A549 (cell line): Measurements from ENCODE around the gene RAB30. TPM values are rescaled to one million over a fixed set of nuclear protein-coding genes. Genes with fewer than 3 reads are reported as not detected.

Experiments used
- ATAC-seq, 2 experiments: fragments of 200-7000 bp in 1 of 2; fragments of >200 bp in 1 of 2; cut with Nextera tagmentation in 1 of 2; cut with Tn5 transposase in 1 of 2; 3 replicates each; pipeline versions ENCODE4 v1.8.0 to v1.9.1; 2018 to 2020; ENCODE audit warnings: mild to moderate bottlenecking in 1 of 2, moderate library complexity in 1 of 2
- CTCF ChIA-PET: fragments of 300-600 bp; sonication (Branson Sonifier 250); formaldehyde crosslinking; extraction: SDS; loops from one replicate; lab custom pipeline; 2021; ENCODE audit warnings: antibody characterized with exemption, inconsistent platforms; lab: Yijun Ruan, JAX
- POLR2A ChIA-PET: fragments of 350-600 bp; formaldehyde crosslinking; extraction: SDS; loops from one replicate; lab custom pipeline; 2021; ENCODE audit warnings: antibody characterized with exemption, inconsistent platforms; lab: Yijun Ruan, JAX
- DNase-seq, 2 experiments: peaks; one replicate each; pipeline versions ENCODE4 v3.0.0 to v3.0.0-alpha.2; 2011 to 2016; ENCODE audit warnings: low read depth in 1 of 2, low spot score in 1 of 2
- FAIRE-seq: peaks from 2 replicates; lab custom pipeline; 2011; peaks lifted over from hg19 to GRCh38; lab: Jason Lieb, UNC
- H3K27ac ChIP-seq, 2 experiments: fragments of >200 bp; sonication (Bioruptor Twin); formaldehyde crosslinking; 3 replicates each; pipeline ENCODE4 v1.5.1; 2016 to 2017
- H3K4me1 ChIP-seq: fragments of >200 bp; sonication (Bioruptor Twin); formaldehyde crosslinking; 3 replicates; pipeline ENCODE4 v1.6.1; 2016
- H3K4me2 ChIP-seq: fragments of >200 bp; sonication (Bioruptor Twin); formaldehyde crosslinking; 3 replicates; pipeline ENCODE4 v1.6.1; 2016
- H3K4me3 ChIP-seq: fragments of >200 bp; sonication (Bioruptor Twin); formaldehyde crosslinking; 3 replicates; pipeline ENCODE4 v1.5.1; 2016
- H3K9me3 ChIP-seq: fragments of >200 bp; sonication (Bioruptor Twin); formaldehyde crosslinking; 3 replicates; pipeline ENCODE4 v1.6.1; 2016
- BHLHE40 ChIP-seq: IDR thresholded peaks from 2 replicates; pipeline ENCODE4 v1.6.1; 2012; ENCODE audit warnings: low read depth, low read length, inconsistent platforms
- CHD4 ChIP-seq: fragments of 200-600 bp; sonication (generic); IDR thresholded peaks from 2 replicates; pipeline ENCODE4 v1.6.1; 2016; ENCODE audit warnings: antibody characterized with exemption, mild to moderate bottlenecking, borderline replicate concordance
- FOSB ChIP-seq: fragments of 250-450 bp; sonication (Bioruptor Pico); IDR thresholded peaks from 2 replicates; pipeline ENCODE4 v1.5.0; 2020; ENCODE audit warnings: mild to moderate bottlenecking, moderate library complexity
- FOXS1 ChIP-seq: fragments of 250-450 bp; sonication (Bioruptor Pico); IDR thresholded peaks from 2 replicates; pipeline ENCODE4 v1.5.0; 2020; ENCODE audit warnings: mild to moderate bottlenecking, moderate library complexity
- HOXB13 ChIP-seq: fragments of 250-450 bp; sonication (Bioruptor Pico); IDR thresholded peaks from 2 replicates; pipeline ENCODE4 v1.5.0; 2020; ENCODE audit warnings: low read depth, mild to moderate bottlenecking, moderate library complexity
- HOXB5 ChIP-seq: fragments of 250-450 bp; sonication (Bioruptor Pico); IDR thresholded peaks from 2 replicates; pipeline ENCODE4 v1.5.0; 2020; ENCODE audit warnings: mild to moderate bottlenecking, moderate library complexity
- JUN ChIP-seq, 2 experiments: fragments of >200 bp; sonication (Bioruptor Twin); formaldehyde crosslinking; IDR thresholded peaks; 2 replicates in 1 of 2; 3 replicates in 1 of 2; pipeline ENCODE4 v1.6.1; 2016 to 2017
- JUNB ChIP-seq: fragments of >200 bp; sonication (Bioruptor Twin); formaldehyde crosslinking; IDR thresholded peaks from 2 replicates; pipeline ENCODE4 v1.6.1; 2016
- KDM1A ChIP-seq: fragments of 200-600 bp; sonication (generic); IDR thresholded peaks from 2 replicates; pipeline ENCODE4 v1.6.1; 2016; ENCODE audit warnings: low read depth, mild to moderate bottlenecking
- KDM5A ChIP-seq: fragments of 200-600 bp; sonication (generic); IDR thresholded peaks from 2 replicates; pipeline ENCODE4 v1.6.1; 2016; ENCODE audit warnings: antibody characterized with exemption, mild to moderate bottlenecking
- MAFK ChIP-seq: fragments of 450-650 bp; IDR thresholded peaks from 2 replicates; pipeline ENCODE4 v1.6.1; 2014; ENCODE audit not compliant: partially characterized antibody
- POLR2A ChIP-seq: IDR thresholded peaks from 2 replicates; pipeline ENCODE4 v1.6.1; 2012; ENCODE audit warnings: mild to moderate bottlenecking, low read length
- RCOR1 ChIP-seq: fragments of 150-350 bp; IDR thresholded peaks from 2 replicates; pipeline ENCODE4 v1.6.1; 2014; ENCODE audit warnings: antibody characterized with exemption, low read length, low read depth
- RFX5 ChIP-seq: fragments of 450-650 bp; IDR thresholded peaks from 2 replicates; pipeline ENCODE4 v1.7.1; 2014; ENCODE audit warnings: antibody characterized with exemption, mild to moderate bottlenecking, moderate library complexity
- SREBF2 ChIP-seq: fragments of 450-650 bp; IDR thresholded peaks from 2 replicates; pipeline ENCODE4 v1.6.1; 2014; ENCODE audit warnings: mild to moderate bottlenecking, moderate library complexity
- TFCP2L1 ChIP-seq: fragments of 250-450 bp; sonication (Bioruptor Pico); IDR thresholded peaks from 2 replicates; pipeline ENCODE4 v1.5.0; 2021; ENCODE audit warnings: mild to moderate bottlenecking
- TP53 ChIP-seq: fragments of 250-450 bp; sonication (Bioruptor Pico); IDR thresholded peaks from 2 replicates; pipeline ENCODE4 v1.5.0; 2021; ENCODE audit warnings: mild to moderate bottlenecking, moderate library complexity
- ZFP36 ChIP-seq: fragments of 450-650 bp; IDR thresholded peaks from 2 replicates; pipeline ENCODE4 v1.6.1; 2014; ENCODE audit warnings: borderline replicate concordance; ENCODE audit not compliant: partially characterized antibody
- WGBS: methylation state at CpG from one replicate; pipeline ENCODE4 v1.1.6; 2017; ENCODE audit errors: missing lambda C conversion rate; 5-methylcytosine and 5-hydroxymethylcytosine counted together
- polyA plus RNA-seq, 4 experiments: library from polyadenylated mRNA; depleted of rRNA in 3 of 4; stranded (reverse); fragments of >200 nt; fragmentation: RNase III in 1 of 4; extraction: RNeasy Plus Mini Kit Qiagen cat#74134 plus additional on column Dnase treatment in 1 of 4; gene quantifications; 2 replicates in 3 of 4; 3 replicates in 1 of 4; pipeline ENCODE4 v1.2.3, GENCODE V29; 2011 to 2017
- TF ChIP-seq, protein P1 (sequence below): fragments of >200 bp; sonication (Bioruptor Twin); formaldehyde crosslinking; IDR thresholded peaks from 3 replicates; pipeline ENCODE4 v1.6.1; 2016
- TF ChIP-seq, protein P2 (sequence below): fragments of >200 bp; sonication (Bioruptor Twin); formaldehyde crosslinking; IDR thresholded peaks from 2 replicates; pipeline ENCODE4 v1.6.1; 2016
- TF ChIP-seq, protein P3 (sequence below): fragments of 250-450 bp; sonication (Bioruptor Pico); IDR thresholded peaks from 2 replicates; pipeline ENCODE4 v1.5.0; 2020; ENCODE audit warnings: low read depth, mild to moderate bottlenecking, moderate library complexity
- TF ChIP-seq, protein P4 (sequence below): fragments of 200-600 bp; sonication (generic); IDR thresholded peaks from 2 replicates; pipeline ENCODE4 v1.6.1; 2016; ENCODE audit warnings: antibody characterized with exemption, mild to moderate bottlenecking, moderate library complexity

The RAB30 gene
- polyA plus RNA-seq, 2 of the 4 experiments (the other 2 are of a cell fraction) = 4.2 to 6.2 TPM

DNA sequence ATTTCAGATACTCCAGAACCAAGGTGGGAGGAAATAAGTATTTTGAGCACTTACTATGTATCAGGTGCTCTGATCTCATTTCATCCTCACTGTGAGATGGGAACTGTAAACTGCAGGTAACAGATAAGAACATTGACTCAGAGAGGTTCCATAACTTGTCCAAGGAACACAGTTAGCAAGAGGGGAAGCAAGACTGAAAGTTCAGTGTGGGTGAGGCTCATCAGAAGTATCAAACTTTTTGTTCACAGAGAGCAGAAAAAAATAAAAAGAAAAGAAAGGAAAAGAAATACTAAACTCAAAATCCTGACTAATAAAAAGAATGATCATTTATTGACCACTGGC lies 37.1 kb downstream of the RAB30 start:
- H3K4me1 ChIP-seq = peaks cover 20% of the 10 kb centered on the region
- no peaks in the 10 kb centered on the region for H3K9me3 ChIP-seq
- TF ChIP-seq ZFP36 = no peak
- TF ChIP-seq RCOR1 = no peak
- no peak for TF ChIP-seq HOXB13 (CRISPR knock-in tag)
- TF ChIP-seq BHLHE40 = no peak
- no peak for TF ChIP-seq HOXB5 (CRISPR knock-in tag)
- no peak for TF ChIP-seq JUN (IDR thresholded peaks at IDR 0.05)
- no peak for TF ChIP-seq MAFK
- no peak for TF ChIP-seq JUNB
- TF ChIP-seq FOXS1 (CRISPR knock-in tag) = no peak
- H3K4me2 ChIP-seq = peak overlapping the region; percentile 54
- POLR2A ChIA-PET = interaction anchor here (0.7 kb wide), 1 partner anchor 546 kb away, joined by 3 read pairs; no protein-coding TSS in a partner anchor
- CTCF ChIA-PET = no interaction called here
- H3K27ac ChIP-seq = peak overlapping the region in 1 of 2 experiments; percentile 60; a peak in 3 of 6 replicates
- ATAC-seq (no peak), FAIRE-seq (no peak), DNase-seq (no peak)
- H3K4me3 ChIP-seq = no peak overlapping the region

DNA sequence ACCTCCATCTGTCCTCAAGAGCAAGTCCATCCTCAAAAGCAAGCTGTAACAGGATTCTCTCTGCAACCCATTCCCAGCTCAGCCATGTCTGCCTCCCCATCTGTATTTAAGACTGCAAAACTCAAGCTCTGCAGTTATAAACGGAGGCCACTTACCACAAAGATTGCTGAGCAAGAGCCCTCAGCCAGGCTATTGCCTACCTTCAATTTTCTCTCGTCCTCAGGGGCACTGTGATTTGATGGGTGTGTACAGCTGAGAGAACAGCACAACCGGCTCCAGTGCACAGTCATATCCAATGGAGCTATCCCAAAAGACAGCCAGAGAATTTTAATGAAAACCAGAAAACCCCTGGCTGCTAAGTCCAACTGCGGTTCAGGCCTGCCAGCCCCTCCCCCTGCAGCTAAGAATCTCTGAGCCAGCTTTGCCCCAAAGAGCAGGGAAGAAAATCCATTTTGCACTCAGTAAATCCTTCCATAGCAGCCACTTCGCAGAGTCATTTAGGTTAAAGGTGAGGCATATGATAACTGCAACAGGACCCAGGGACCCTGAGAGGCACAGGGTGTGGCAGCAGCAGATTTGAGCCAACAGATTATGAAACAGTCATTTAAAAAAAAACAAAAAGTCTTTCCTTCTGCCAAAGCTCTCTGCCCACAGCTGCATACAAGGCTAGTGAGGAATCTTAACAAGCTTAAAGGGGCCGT lies 37.6 kb downstream of the RAB30 start:
- TF ChIP-seq RFX5 (no peak), KDM5A (no peak), CHD4 (no peak)
- TF ChIP-seq, protein P1, sequence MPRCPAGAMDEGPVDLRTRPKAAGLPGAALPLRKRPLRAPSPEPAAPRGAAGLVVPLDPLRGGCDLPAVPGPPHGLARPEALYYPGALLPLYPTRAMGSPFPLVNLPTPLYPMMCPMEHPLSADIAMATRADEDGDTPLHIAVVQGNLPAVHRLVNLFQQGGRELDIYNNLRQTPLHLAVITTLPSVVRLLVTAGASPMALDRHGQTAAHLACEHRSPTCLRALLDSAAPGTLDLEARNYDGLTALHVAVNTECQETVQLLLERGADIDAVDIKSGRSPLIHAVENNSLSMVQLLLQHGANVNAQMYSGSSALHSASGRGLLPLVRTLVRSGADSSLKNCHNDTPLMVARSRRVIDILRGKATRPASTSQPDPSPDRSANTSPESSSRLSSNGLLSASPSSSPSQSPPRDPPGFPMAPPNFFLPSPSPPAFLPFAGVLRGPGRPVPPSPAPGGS = no peak
- TF ChIP-seq, all 56 proteins: peak for 0
- CTCF ChIA-PET = no interaction called here
- WGBS = 42% methylated on average over 6 of the region's 6 CpGs
- Histone ChIP-seq H3K4me2 (peak overlapping the region; percentile 54), H3K27ac (peak overlapping the region; percentile 23 to 60; a peak in 5 of 6 replicates), H3K4me3 (no peak overlapping the region), H3K4me1 (peaks cover 20% of the 10 kb centered on the region), H3K9me3 (no peaks in the 10 kb centered on the region)
- no peak for FAIRE-seq
- ATAC-seq = peak; percentile 47 to 71; a peak in 4 of 6 replicates
- DNase-seq = no peak
- POLR2A ChIA-PET = interaction anchor here (0.7 kb wide), 1 partner anchor 547 kb away, joined by 3 read pairs; no protein-coding TSS in a partner anchor

DNA sequence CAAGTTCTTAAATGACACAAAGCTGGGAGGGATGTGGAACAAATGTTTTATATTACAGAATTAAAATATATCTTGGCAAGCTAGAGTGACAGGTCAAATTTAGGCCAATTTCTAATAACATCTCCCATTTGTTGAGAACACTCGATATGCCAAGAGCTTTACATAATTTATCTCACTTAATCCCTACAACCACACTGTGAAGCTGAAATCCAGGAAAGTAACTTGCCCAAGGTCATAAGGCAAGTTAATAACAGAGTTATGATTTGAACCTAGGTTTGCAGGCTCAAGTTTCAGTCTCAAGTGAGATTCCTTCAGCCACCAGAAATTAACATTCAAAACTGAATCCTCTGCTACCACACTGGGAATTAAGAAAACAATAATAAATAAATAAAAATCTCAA lies 38.3 kb downstream of the RAB30 start:
- TF ChIP-seq JUN (IDR thresholded peaks at IDR 0.05) (no peak), TFCP2L1 (CRISPR knock-in tag) (no peak), TP53 (no peak), HOXB13 (CRISPR knock-in tag) (no peak), SREBF2 (no peak), FOSB (CRISPR knock-in tag) (no peak), KDM1A (no peak), KDM5A (no peak), POLR2A (no peak)
- TF ChIP-seq, protein P2, sequence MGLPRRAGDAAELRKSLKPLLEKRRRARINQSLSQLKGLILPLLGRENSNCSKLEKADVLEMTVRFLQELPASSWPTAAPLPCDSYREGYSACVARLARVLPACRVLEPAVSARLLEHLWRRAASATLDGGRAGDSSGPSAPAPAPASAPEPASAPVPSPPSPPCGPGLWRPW = no peak
- TF ChIP-seq, protein P3, sequence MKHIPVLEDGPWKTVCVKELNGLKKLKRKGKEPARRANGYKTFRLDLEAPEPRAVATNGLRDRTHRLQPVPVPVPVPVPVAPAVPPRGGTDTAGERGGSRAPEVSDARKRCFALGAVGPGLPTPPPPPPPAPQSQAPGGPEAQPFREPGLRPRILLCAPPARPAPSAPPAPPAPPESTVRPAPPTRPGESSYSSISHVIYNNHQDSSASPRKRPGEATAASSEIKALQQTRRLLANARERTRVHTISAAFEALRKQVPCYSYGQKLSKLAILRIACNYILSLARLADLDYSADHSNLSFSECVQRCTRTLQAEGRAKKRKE (CRISPR knock-in tag) = no peak
- TF ChIP-seq, protein P4, sequence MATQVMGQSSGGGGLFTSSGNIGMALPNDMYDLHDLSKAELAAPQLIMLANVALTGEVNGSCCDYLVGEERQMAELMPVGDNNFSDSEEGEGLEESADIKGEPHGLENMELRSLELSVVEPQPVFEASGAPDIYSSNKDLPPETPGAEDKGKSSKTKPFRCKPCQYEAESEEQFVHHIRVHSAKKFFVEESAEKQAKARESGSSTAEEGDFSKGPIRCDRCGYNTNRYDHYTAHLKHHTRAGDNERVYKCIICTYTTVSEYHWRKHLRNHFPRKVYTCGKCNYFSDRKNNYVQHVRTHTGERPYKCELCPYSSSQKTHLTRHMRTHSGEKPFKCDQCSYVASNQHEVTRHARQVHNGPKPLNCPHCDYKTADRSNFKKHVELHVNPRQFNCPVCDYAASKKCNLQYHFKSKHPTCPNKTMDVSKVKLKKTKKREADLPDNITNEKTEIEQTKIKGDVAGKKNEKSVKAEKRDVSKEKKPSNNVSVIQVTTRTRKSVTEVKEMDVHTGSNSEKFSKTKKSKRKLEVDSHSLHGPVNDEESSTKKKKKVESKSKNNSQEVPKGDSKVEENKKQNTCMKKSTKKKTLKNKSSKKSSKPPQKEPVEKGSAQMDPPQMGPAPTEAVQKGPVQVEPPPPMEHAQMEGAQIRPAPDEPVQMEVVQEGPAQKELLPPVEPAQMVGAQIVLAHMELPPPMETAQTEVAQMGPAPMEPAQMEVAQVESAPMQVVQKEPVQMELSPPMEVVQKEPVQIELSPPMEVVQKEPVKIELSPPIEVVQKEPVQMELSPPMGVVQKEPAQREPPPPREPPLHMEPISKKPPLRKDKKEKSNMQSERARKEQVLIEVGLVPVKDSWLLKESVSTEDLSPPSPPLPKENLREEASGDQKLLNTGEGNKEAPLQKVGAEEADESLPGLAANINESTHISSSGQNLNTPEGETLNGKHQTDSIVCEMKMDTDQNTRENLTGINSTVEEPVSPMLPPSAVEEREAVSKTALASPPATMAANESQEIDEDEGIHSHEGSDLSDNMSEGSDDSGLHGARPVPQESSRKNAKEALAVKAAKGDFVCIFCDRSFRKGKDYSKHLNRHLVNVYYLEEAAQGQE = no peak
- Histone ChIP-seq H3K4me1 (peaks cover 20% of the 10 kb centered on the region), H3K9me3 (no peaks in the 10 kb centered on the region), H3K27ac (peak overlapping the region; percentile 23 to 60; a peak in 4 of 6 replicates), H3K4me3 (no peak overlapping the region), H3K4me2 (peak overlapping the region; percentile 54)
- FAIRE-seq (no peak), DNase-seq (no peak), ATAC-seq (no peak)
- CTCF ChIA-PET = interaction anchor here (2.5 kb wide), 1 partner anchor 13 kb away, joined by 6 read pairs; no protein-coding TSS in a partner anchor
- POLR2A ChIA-PET = no interaction called here
- WGBS = 93% methylated on average over 1 of the region's 1 CpG
